Mammary epithelial cell (primary cell): ENCODE results near the gene RNF212.

Experiments
- EZH2 ChIP-seq: IDR thresholded peaks from 2 replicates; pipeline ENCODE4 v1.6.1; 2012; ENCODE audit warnings: low read length, inconsistent platforms, borderline replicate concordance
- TF ChIP-seq, protein P1 (sequence below), 2 donors: IDR thresholded peaks in 1 of 2; conservative IDR thresholded peaks in 1 of 2; 2 replicates each; pipeline ENCODE4 v1.5.1; 2011 to 2012; ENCODE audit warnings: inconsistent platforms in 2 of 2, low read length in 2 of 2, mild to moderate bottlenecking in 2 of 2, control low read depth in 1 of 2, low read depth in 1 of 2; ENCODE audit not compliant: insufficient read depth in 1 of 2; ENCODE audit errors: extremely low read depth in 1 of 2

DNA sequence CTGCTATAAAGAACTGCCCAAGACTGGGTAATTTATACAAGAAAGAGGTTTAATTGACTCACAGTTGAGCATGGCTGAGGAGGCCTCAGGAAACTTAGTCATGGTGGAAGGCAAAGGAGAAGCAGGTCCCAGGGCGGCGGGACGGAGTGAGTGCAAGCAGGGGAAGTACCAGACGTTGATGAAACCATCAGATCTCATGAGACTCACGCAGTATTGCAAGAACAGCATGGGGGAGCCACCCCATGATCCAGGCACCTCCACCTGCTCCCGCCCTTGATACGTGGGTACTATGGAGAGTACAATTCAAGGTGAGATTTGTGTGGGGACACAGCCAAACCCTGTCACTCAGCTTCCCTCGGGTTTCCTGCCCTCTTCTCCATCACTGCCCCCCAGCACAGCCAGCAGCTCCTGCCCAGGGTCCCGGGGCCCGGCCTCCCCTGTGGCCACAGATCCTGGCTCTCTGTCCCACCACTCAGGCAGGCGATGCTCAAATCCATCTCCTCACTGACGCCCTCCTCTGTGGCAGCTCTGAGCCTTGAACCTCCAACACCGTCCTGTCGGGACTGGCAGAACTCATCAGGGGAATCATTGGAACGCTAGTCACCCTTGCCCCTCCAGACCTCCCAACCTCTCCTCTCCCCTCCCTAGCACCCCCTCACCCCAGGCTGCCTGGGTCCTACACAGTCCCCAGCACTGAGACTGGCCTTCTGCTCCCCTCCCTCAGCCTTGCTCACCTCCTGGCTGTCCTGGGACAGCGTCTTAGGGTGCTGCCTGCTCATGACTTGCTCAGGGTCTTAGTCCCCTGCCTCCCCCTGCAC, 64.4 kb downstream of the RNF212 start:
- TF ChIP-seq, protein P1, sequence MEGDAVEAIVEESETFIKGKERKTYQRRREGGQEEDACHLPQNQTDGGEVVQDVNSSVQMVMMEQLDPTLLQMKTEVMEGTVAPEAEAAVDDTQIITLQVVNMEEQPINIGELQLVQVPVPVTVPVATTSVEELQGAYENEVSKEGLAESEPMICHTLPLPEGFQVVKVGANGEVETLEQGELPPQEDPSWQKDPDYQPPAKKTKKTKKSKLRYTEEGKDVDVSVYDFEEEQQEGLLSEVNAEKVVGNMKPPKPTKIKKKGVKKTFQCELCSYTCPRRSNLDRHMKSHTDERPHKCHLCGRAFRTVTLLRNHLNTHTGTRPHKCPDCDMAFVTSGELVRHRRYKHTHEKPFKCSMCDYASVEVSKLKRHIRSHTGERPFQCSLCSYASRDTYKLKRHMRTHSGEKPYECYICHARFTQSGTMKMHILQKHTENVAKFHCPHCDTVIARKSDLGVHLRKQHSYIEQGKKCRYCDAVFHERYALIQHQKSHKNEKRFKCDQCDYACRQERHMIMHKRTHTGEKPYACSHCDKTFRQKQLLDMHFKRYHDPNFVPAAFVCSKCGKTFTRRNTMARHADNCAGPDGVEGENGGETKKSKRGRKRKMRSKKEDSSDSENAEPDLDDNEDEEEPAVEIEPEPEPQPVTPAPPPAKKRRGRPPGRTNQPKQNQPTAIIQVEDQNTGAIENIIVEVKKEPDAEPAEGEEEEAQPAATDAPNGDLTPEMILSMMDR (conservative IDR thresholded peaks at IDR 0.05 in 1 of 2, IDR thresholded peaks at IDR 0.05 in 1 of 2; ENCODE audit: extremely low read depth in 1 of 2, insufficient read depth in 1 of 2, low read depth in 1 of 2, low read length in 2 of 2), result no peak
- no peak for TF ChIP-seq EZH2
